K562 (cell line): ENCODE data around the gene C12orf43.

ENCODE experiments used
- ATF1 ChIP-seq, 2 experiments: fragments of 450-650 bp in 1 of 2; IDR thresholded peaks; 2 replicates each; pipeline ENCODE4 v1.6.1; 2016; ENCODE audit warnings: missing compliant biosample characterization in 1 of 2, missing genetic modification characterization in 1 of 2
- CXXC5 ChIP-seq: fragments of 250-450 bp; sonication (Bioruptor Pico); IDR thresholded peaks from 2 replicates; pipeline ENCODE4 v1.8.0; 2022; ENCODE audit warnings: inconsistent platforms, mild to moderate bottlenecking, moderate library complexity
- KLF16 ChIP-seq: IDR thresholded peaks from 2 replicates; pipeline ENCODE4 v1.6.1; 2016; ENCODE audit warnings: antibody characterized with exemption

GRCh38 chr12:120991965-120992364, 24.3 kb downstream of the C12orf43 start:
- no peak for TF ChIP-seq CXXC5
- no peak for TF ChIP-seq ATF1 (CRISPR knock-in tag; IDR thresholded peaks at IDR 0.05)
- TF ChIP-seq ATF1 (tag; IDR thresholded peaks at IDR 0.05) = no peak
- TF ChIP-seq KLF16 = no peak
